Measurements from ENCODE around the gene TMEM131L. TPM values are rescaled to one million over a fixed set of nuclear protein-coding genes. Genes with fewer than 3 reads are reported as not detected.
"Not testable (repeated sequence)": the region's sequence is repeated elsewhere in the genome, so short reads cannot be mapped to it uniquely, and the experiment has no call there.

The TMEM131L gene
- total RNA-seq, 1 donor from 2014 or later = 11.7 TPM

DNA sequence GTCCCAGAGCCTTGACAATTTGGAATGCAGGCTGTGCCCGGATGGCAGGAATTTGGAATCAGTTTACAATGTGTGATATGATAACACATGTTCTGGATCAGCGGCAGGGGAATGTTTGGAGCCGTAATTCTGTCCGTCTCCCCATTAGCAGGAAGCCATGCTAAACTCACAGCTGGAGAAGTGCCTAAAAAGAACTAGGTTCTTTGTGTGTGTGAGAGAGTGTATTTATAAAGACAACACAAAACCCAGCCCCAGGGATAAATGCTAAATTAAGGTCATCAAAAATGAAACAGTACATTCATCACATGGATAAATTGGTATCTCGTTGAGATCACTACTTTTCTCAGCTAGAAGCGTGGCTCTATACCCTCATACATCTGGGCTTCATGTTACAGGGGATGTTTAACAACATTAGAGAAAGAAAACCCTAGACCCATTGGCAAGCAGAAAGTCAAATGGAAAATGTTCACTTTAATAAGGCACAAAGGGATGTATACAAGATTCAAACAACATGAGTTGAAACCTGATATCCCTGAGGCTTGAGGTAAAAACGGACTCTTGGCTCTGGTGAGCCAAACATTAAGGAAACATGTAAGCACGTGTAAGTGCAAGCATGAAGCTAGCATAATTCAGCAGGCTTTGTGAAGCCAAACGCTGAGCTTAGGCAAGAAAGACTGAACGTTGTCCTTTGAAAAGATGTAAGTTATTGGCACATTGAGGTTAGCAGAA is 18.0 kb upstream of the TMEM131L start:
- DNase-seq (ENCODE audit: low read depth in 2 of 2) = peak in 1 of 2 donors; percentile 45

DNA sequence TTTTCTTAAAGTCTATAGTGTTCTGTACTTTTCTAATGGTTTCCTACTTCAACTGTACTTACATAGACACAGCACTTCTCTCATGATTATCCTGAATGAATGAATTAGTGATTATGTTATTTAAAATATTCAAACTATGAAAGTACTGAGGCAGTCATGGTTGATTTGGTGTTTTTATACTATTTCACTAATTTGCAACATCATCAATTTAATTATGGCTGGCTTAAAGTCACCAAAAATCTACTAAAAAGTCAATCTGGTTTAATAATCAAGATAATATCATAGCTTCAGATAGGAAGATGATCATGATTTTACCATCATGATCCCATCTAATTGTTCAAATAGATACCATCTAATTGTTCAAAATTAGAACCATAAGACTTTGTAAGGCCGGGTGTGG is 16.8 kb upstream of the TMEM131L start:
- DNase-seq (ENCODE audit: low read depth in 2 of 2) = no peak

DNA sequence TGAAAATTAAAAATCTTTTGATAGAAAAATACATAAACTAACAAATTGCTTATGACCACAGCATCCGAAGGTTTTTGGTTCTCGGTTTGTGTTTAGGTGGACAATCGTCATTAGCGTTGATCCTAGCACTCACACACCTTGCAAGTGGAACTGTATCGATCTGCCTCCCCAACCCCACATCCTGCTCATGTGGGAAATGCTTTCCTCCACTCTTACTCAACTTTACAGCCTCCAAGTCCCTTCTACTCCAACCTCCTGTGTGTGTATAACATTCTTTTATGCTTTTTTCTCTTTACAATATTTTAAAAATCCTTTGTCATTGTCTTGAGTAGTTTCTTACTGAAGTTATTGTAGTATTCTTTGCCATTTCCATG is 15.6 kb upstream of the TMEM131L start:
- no peak for DNase-seq (ENCODE audit: low read depth in 2 of 2)

DNA sequence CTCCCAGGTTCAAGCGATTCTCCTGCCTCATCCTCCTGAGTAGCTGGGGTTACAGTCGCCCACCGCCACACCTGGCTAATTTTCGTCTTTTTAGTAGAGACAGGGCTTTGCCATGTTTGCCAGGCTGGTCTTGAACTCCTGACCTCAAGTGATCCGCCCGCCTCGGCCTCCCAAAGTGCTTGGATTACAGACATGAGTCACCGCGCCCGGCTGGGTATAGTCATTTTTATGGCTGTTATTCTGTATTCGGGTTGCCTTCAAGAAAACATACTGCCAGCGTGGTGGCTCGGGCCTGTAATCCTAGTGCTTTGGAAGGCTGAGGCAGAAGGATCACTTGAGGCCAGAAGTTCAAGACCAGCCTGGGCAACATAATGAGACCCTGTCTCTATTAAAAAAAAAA is 15.0 kb upstream of the TMEM131L start:
- DNase-seq (ENCODE audit: low read depth in 2 of 2) = peak in 1 of 2 donors; percentile 12

DNA sequence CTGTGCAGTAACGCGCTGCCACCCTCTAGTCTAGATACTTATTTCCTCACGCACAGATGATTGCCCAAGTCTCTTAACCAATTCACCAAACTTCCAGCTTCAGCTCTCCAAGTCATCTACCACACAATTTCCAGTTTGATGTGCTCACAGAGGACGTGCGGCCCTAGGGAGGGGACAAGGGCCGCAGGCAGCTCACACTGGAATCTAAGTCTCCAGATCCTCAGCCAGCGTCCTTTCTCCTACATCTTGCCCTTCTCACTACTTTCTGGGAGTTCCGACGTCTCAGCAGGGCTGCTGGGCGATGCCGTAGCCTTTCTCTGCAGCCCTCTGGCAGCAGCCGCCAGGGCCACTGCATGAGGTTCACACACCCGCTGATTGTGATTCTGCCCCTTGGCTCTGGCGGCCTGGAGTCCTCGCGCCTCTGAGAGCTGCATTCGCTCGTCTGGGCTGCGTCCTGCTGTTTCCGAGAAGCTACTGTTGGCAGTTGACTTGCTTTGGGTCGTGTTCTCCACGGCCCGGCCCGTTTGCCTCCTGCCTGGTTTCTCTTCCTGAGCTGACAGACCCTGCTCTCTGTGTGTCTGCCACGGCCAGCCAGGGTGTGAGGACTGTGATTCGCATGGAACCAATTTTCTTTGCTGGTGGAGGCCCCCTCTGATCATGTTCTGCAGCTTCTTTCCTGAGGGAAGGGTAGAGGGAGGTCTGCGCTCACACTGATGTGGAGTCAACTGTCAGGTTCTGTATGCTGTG is 14.1 kb upstream of the TMEM131L start:
- DNase-seq (ENCODE audit: low read depth in 2 of 2) = no peak

DNA sequence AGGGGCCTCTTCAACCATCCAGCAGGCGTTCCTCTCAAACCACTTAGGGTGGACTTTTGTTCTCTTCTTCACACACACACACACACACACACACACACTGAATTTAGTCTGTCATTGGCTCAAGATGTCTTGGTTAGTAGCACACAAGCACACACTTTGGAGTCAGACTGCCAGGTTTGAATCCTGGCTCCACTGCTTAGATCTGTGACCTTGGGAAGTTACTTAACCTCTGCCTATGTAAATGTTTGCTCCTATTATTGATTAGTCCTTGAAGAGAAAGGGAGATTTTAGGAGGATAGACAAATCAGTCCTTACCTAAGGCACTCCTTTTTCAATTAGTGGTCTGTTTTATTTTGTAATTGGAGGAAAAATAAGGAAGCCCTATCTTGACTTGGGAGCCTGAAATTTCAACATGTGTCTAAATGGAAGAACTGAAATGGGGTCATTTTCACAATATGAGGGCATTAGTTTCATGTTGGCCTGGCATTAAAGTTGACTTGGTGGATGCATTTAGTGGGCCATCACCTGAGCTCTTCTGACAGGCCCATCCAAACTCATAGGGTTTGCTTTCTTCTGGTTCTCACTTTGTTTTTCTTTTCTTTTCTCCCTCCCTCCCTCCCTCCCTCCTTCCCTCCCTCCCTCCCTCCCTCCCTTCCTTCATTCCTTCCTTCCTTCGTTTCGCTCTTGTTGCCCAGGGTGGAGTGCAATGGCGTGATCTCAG is 13.3 kb upstream of the TMEM131L start:
- no peak for DNase-seq (ENCODE audit: low read depth in 2 of 2)

DNA sequence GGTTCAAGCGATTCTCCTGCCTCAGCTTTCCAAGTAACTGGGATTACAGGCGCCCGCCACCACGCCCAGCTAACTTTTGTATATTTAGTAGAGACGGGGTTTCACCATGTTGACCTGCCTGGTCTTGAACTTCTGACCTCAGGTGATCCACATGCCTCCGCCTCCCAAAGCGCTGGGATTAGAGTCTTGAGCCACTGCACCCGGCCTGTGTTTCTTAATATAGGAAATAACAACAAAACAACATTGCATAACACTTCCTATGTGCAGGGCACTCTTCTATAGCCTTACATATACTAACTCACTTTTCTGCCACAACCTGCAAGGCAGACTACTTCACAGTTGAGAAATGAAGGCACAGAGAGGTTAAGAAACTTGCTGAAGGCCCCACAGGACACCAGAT is 12.8 kb upstream of the TMEM131L start:
- DNase-seq (ENCODE audit: low read depth in 2 of 2) = no peak

DNA sequence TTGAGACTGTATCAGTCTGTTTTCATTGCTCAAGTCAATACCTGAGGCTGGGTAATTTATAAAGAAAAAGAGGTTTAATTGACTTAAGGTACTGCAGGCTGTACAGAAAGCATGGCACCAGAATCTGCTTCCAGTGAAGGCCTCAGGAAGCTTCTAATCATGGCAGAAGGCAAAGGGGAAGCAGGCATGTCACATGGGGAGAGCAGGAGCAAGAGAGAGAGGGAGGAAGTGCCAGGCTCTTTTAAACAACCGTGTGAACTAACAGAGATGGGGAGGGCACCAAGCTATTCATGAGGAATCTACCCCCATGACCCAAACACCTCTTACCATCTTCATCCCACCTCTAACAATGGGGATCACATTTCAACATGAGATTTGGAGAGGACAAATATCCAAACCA is 7.2 kb upstream of the TMEM131L start:
- DNase-seq (ENCODE audit: low read depth in 2 of 2) = no peak

DNA sequence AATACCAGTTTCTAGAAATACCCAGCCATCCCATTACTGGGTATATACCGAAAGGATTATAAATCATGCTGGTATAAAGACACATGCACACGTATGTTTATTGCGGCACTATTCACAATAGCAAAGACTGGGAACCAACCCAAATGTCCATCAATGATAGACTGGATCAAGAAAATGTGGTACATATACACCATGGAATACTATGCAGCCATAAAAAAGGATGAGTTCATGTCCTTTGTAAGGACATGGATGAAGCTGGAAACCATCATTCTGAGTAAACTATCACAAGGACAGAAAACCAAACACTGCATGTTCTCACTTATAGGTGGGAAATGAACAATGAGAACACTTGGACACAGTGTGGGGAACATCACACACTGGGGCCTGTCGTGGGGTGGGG is 4.6 kb upstream of the TMEM131L start:
- not testable (repeated sequence) for DNase-seq (ENCODE audit: low read depth in 2 of 2)

DNA sequence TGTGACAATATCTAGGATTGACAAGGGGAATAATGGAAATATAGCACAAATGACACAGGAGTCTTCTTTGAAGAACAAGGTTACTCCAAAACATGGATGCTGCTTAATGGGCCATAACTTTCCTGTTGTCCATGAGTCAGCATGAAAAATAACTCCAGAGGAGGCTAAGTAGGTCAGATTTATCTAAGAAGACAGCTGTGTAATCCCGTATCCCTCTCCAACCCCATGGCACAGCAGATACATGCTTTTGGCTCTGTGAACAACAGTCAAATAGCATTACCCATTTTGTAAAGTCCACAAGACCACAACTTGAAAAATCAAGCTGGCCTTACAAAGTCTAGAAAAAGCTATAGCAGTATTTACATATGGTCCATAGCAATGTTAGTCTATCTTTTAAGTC is 2.1 kb upstream of the TMEM131L start:
- DNase-seq (ENCODE audit: low read depth in 2 of 2) = peak in 1 of 2 donors; percentile 49

DNA sequence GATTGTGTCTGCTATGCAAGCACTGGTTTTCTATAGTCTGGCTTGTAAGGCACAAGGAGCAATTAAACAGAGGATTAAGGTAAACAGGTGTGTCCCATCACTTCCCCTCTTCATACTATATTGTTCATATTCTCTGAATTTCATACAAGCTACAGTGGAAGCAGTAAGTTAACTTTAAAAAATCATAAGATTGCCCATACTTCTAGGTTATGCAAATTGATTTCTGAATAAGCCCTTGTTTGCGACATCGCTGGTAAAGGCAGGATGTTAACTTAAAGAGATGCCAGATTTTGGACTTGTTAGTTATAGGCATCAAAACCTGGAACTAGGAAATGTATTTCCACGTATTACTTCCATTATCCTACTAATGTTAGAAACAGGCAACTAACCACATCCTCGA is 1.0 kb upstream of the TMEM131L start:
- no peak for DNase-seq (ENCODE audit: low read depth in 2 of 2)

DNA sequence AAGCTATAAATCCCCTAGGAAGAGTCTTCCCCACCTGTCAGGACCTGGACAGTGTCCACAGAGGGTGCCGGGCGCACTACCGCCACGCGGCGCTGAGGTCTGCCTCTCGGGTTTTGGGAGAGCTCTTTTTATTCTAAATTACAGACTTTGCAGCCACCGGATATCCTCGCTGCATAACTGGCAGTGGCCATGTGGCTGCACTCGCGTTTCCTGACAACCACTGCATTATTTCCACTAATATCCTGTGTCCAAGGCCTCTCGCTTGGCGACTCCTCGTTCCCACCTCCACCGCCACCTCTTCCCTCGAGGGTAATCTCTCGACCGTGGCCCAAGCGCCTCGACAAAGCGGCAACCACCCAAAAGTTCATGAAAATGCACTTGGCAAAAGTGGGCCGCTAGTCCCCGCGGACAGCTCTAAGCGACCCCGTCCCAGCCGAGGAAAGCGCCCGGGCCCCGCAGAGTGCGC is 512 bp upstream of the TMEM131L start:
- peak; percentile 70 to 88 for DNase-seq (ENCODE audit: low read depth in 2 of 2)

DNA sequence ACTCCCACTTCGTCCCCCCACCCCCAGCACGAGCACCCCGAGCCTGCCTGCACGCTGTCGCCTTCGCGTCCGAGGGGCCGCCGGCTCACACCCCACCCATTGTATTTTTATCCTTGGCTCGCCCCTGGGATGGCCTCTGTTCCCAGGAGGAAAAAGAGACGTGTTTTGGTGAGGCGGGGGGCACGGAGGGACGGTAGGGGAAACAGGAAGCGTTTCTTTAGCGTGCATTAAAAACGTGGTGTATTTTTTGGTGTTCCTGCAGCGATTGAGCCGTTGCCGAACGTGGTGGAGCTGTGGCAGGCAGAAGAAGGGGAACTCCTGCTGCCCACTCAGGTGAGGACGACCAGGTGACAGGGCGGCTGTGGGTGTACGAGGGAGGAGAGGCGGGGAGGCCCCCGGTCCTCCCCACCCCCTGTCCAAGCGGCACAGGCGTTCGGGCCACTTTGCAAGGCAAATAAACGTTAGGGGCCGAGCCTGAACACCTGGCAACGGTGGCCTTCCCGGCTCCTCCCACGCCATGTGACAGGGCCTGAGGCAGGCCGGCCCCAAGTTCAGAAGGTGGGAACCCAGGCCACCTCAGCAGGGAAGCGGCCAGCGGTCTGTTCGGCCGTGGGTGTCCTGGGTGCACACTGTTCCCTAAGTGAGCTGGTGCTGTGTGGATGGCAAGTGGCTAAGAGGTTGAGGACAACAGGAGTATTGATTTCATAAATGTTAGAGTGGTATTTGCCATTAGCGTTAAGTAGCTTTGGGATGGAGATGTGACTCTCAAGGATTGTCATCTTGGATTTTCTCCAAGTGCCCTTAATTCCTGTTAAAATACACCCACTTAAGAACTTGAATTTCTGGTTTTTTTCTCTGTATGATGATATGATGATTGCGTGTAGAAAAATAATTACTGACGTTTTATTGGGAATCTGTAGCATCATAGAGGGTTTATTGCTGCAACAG is 1.1 kb downstream of the TMEM131L start:
- peak; percentile 25 to 48 for DNase-seq (ENCODE audit: low read depth in 2 of 2)

DNA sequence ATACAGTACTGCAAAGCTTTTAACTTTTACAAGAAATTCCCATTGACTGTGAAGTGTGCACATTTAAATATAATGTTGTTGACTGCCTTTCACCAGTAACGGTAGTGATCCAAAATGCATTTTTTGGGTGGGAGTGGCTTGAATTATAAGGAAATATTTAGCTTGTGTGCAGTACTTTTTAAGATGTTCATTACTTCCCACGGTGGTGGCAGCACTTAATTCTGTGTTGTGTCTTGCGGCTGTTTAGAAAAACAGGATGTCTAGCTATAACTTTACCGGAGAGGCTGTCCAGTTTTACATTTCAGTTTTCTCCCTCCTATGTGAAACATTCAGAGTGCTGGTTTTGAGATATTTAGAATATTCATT is 1.7 kb downstream of the TMEM131L start:
- DNase-seq (ENCODE audit: low read depth in 2 of 2) = peak in 1 of 2 donors; percentile 16

DNA sequence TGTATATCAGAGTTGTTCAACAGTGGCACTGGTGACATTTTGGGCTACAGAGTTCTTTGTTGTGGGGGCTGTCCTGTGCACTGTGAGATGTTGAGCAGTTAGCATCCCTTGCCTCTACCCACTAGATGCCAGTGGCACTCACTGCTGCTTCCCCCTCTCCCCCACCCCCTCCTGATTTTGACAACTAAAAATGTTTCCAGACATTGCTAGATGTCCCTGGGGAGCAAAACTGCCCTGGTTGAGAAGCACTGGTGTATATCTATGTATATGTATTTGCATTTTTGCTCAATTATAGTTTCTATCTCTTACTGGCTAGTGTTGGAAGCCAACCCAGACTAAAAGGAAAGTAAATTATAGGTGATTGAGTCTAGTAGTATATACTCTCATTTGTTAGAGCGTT is 2.4 kb downstream of the TMEM131L start:
- DNase-seq (ENCODE audit: low read depth in 2 of 2) = peak; percentile 14 to 18

DNA sequence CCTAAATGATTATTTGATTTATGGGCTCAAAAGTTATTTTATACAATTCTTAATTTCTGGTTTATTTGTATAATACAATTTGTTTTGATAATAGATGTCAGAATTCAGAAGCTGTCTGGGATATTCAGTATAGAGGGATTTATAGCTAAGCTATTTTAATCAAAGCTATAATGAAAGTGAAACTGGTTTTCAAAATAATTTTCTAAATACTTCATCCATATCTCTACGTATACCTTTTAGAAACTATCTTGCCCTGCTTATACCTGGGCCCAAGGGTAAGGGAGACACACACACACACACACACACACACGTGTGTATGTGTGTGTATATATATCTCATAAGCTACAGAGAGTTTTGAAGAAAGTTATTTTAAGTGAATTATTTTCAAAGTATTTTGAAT is 2.9 kb downstream of the TMEM131L start:
- no peak for DNase-seq (ENCODE audit: low read depth in 2 of 2)

DNA sequence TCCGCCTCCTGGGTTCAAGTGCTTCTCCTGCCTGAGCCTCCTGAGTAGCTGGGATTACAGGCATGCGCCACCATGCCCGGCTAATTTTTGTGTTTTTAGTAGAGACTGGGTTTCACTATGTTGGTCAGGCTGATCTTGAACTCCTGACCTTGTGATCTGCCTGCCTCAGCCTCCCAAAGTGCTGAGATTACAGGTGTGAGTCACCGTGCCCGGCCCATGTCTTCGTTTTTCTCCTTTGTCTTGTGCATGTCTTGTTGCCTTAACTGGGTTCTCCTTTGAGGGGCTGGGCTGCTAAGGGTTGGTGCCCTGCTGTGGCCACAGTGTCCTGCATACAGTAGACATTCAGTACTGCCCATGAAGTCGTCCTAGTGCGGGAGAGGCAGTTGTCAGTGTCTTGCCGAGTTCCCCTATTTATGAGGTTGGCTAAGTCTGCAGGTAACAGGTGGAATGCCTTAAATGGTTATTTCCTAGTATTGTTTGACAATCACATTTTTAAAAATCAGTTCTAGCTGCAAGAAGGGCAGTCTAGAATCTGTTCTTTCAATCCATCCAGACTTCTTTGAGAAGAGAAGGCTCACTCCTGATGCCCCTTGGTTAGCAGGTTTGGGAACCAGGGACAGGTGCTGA is 5.0 kb downstream of the TMEM131L start:
- not testable (repeated sequence) for DNase-seq (ENCODE audit: low read depth in 2 of 2)

DNA sequence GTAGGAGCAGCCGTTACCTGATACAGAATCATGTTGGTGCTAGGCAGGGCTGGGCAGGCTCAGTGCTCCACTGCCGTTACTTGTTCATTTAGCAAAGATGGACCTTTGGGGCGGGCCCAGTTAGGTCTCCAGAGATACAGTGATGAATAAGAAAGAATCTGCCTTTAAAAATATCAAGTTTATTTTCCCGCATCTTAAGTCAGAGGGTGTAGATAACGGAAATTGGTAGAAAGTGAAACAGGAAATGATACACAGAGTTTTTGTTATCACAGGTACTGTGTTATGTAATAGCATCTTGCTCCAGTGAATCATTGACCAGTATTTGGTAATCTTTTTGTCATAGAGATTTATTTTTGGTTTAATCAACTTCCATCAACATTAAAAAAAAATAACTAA is 5.5 kb downstream of the TMEM131L start:
- peak in 1 of 2 donors; percentile 19 for DNase-seq (ENCODE audit: low read depth in 2 of 2)

DNA sequence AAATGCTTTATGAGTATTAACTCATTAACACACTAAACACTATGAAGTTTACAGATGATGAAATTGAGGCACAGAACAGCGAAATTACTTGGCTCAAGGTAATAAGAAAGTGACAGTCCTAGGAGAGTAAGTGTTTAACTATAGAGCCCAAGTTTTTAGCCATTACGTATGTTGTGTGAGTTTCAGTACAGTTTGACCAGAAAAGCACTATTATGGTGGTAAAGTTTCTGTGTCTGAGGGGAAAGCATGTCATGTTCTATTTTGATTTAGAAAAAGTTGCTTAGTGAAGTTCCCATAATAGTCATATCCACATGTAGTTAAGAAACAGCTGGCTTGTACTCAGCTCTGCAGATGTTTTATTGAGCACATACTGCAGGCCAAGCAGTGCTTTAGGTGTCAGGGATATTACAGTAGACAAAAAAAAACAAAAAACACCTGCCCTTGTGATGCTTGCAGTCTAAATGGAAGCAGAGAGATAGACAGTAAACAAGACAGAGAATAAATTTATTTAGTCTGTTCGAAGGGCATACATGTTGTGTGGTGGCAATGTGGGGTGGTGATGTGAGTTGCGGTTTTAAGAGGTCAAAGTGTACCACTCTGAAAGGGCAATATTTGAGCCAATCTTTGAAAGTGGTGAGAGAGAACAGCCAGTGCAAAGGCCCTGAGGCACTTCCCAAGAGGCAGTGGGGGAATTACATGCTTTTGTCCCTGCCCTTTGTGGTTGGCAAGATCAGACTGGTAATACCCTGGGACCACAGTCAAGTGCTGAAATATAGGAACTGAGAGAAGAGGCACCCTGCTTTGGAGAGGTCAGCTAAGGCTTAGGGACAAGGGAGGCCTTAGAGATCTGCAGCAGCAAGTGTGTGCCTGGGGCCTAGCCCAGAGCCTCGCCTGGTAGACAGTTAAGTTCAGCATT is 6.2 kb downstream of the TMEM131L start:
- no peak for DNase-seq (ENCODE audit: low read depth in 2 of 2)

DNA sequence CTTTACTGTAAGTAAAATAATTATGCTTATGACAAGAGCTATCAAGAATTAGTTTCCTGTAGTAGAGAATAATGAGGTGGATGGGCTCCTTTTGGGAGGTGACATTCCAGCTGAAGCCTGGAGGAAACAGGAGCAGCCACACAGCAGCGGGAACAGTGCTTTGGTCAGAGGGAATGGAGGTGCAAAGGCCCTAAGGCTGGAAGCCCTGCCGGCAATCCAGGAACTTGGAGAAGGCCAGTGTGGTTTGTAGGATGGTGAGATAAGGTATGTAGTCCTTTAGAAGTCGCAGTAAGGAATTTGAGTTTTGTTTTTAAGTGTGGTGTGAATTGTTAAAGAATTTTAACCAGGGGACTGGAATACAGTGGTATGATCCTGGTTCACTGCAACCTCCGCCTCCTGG is 8.1 kb downstream of the TMEM131L start:
- DNase-seq (ENCODE audit: low read depth in 2 of 2) = no peak

All from lung microvascular endothelial cell (primary cell).